A673 (cell line): Measurements from ENCODE around the gene PPP6R2.

Experiments used
- EZH2 ChIP-seq: fragments of 200-600 bp; sonication (generic); IDR thresholded peaks from 2 replicates; pipeline ENCODE4 v1.6.1; 2017; ENCODE audit warnings: borderline replicate concordance, low read depth, mild to moderate bottlenecking, mixed read lengths, antibody characterized with exemption, low read length; ENCODE audit not compliant: poor library complexity, severe bottlenecking
- TF ChIP-seq, protein P1 (sequence below): fragments of 300-800, 200-600 bp; sonication (generic); conservative IDR thresholded peaks from 2 replicates; pipeline ENCODE4 v1.5.1; 2017; ENCODE audit warnings: low read depth, mild to moderate bottlenecking, antibody characterized with exemption, low read length, moderate library complexity, mixed read lengths

DNA sequence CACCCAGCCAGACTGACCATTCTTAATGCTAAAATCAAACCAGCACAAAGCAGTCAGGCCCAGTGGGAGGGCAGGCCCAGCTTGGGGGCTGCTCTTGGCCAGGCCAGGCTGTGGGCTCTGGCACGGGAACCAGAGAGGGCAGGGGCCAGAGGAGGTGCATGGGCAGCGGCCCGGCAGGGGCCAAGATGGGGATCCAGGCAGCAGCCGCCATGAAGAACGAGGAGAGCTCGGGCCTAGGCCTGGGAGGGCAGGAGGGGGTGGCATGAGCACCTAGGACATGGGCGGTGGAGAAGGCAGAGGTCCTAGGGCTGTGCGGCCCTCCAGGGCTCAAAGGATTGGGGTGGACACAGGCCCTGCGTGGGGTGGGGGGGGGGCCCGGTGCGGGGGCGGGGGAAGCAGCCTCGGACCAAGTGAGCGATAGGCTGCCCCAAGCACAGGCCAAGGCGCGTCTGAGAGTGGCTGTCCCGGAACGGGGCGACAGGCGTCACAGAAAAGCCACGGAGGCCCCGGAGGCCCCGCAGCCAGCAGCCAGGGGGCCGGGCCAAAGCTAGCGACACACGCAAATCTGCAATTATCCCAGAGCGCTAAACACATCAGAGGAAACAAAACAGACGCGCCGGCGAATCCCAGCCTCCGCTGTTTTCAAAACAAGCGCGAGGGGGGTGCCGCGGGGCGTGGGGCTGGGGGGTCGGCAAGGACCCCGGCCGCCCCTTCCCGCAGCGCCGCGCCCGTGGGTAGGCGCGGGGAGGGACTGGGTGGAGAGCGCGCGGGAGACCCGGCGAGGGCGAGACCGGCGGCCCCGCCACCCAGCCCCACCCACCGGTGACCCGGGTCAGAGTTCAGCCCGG is 44.0 kb upstream of the PPP6R2 start:
- TF ChIP-seq, protein P1, sequence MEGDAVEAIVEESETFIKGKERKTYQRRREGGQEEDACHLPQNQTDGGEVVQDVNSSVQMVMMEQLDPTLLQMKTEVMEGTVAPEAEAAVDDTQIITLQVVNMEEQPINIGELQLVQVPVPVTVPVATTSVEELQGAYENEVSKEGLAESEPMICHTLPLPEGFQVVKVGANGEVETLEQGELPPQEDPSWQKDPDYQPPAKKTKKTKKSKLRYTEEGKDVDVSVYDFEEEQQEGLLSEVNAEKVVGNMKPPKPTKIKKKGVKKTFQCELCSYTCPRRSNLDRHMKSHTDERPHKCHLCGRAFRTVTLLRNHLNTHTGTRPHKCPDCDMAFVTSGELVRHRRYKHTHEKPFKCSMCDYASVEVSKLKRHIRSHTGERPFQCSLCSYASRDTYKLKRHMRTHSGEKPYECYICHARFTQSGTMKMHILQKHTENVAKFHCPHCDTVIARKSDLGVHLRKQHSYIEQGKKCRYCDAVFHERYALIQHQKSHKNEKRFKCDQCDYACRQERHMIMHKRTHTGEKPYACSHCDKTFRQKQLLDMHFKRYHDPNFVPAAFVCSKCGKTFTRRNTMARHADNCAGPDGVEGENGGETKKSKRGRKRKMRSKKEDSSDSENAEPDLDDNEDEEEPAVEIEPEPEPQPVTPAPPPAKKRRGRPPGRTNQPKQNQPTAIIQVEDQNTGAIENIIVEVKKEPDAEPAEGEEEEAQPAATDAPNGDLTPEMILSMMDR, result no peak
- no peak for TF ChIP-seq EZH2
